IPS-15b (cell line): ENCODE measurements around the gene SYNJ2.

Source experiments
- H3K27me3 ChIP-seq: one replicate; pipeline ENCODE4 v1.6.1; 2013; ENCODE audit warnings: low read length; ENCODE audit not compliant: control insufficient read depth, insufficient read depth
- H3K36me3 ChIP-seq: one replicate; pipeline ENCODE4 v1.6.1; 2013; ENCODE audit warnings: low read length; ENCODE audit not compliant: control insufficient read depth, insufficient read depth
- H3K4me1 ChIP-seq: one replicate; pipeline ENCODE4 v1.6.1; 2013; ENCODE audit warnings: mild to moderate bottlenecking, low read length; ENCODE audit not compliant: control insufficient read depth, insufficient read depth
- H3K4me3 ChIP-seq: one replicate; pipeline ENCODE4 v1.5.1; 2013; ENCODE audit warnings: low read depth, low read length
- H3K9ac ChIP-seq: one replicate; pipeline ENCODE4 v1.6.1; 2013; ENCODE audit warnings: low read depth, mild to moderate bottlenecking, low read length
- H3K9me3 ChIP-seq: one replicate; pipeline ENCODE4 v1.6.1; 2013; ENCODE audit warnings: mild to moderate bottlenecking, low read length; ENCODE audit not compliant: control insufficient read depth, insufficient read depth

SYNJ2 gene

DNA sequence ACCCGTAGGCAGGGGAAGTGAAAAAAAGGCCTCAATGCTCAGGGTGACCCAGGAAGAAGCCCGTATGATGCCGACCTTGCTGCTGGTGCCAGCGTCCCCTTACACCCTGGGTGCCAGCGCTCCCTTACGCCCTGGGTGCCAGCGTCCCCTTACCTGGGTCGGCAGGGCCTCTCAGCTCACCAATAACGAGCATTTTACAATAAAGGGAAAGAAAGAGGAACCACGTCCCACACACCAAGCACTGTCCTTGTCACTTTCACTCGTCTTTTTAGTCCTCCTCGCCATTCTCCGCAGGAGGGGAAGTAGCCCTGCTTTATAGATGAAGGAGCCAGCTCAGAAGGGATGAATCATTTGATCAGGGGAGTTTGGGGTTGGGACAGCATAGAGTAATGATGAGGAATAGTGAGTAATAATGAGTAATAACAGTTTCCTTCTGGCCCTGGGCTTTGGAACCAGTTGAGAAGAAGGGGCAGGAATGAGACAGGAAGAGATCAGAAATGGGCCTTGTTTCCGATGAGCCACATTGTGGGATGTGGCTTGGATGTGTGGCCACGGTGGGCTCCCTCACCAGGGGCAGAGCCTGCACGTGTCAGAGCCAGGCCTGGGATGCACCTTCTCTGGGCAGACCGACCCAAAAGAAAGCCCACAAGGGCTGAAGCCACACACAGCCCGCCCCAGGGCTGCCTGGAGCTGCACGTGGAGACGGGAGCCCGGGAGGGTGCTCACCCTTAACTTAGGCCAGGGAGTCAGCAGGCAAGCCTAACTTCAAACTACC is 75.7 kb downstream of the SYNJ2 start:
- no peaks in the 10 kb centered on the region for H3K36me3 ChIP-seq
- no peaks in the 10 kb centered on the region for H3K4me1 ChIP-seq
- no peak overlapping the region for H3K4me3 ChIP-seq
- H3K9me3 ChIP-seq, result no peaks in the 10 kb centered on the region
- H3K27me3 ChIP-seq, result no peaks in the 10 kb centered on the region
- H3K9ac ChIP-seq, result no peak overlapping the region

GRCh38 chr6:158058171-158058651 is 76.5 kb downstream of the SYNJ2 start:
- H3K27me3 ChIP-seq, result no peaks in the 10 kb centered on the region
- no peaks in the 10 kb centered on the region for H3K4me1 ChIP-seq
- no peaks in the 10 kb centered on the region for H3K9me3 ChIP-seq
- H3K9ac ChIP-seq, result no peak overlapping the region
- no peaks in the 10 kb centered on the region for H3K36me3 ChIP-seq
- H3K4me3 ChIP-seq, result no peak overlapping the region

GRCh38 chr6:158059108-158059507 is 77.4 kb downstream of the SYNJ2 start:
- H3K9me3 ChIP-seq, result no peaks in the 10 kb centered on the region
- H3K4me1 ChIP-seq, result no peaks in the 10 kb centered on the region
- no peaks in the 10 kb centered on the region for H3K36me3 ChIP-seq
- no peaks in the 10 kb centered on the region for H3K27me3 ChIP-seq
- no peak overlapping the region for H3K9ac ChIP-seq
- no peak overlapping the region for H3K4me3 ChIP-seq

DNA sequence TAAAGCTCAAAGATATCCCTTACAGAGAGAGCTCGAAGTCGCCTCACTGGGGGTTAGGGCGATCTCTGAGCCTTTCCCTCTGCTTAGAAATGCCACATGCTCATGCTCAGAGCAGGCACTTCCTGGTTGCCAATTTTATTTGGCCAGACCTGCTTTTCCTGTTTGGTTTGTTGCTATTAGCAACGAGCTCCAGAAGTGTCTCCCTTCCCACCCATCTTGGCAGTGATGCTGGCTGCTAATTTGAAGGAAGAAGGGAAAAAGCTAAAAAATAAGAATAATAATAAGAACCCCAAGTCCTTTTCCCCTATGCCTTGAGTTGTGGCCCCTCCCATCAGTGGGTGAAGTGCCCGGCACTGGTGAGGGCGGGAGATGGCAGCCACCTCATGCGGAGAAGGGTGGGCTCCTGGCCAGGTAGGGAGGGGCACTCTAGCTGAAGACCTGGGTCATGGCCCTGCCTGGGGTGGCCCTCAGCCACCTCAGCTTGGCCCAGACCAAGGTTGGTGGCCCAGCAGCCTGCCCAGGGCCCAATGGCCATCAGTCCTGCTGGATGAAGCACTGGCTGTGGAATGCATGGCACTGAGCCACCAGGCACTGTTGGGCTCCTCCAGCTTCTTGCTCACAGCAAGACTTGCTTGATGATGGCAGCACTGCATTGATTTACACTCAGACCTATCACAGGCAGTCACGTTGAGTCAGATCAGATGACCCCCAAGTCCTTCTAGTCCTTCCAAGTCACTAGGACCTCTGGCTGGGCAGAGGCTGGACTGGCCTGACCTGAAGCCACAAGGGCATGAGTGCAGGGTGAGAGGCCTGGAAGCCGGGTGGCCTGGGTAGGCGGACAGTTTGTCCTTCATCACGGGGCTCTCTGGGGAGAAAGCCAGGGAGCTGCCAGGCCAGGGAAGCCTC is 79.0 kb downstream of the SYNJ2 start:
- Histone ChIP-seq H3K9me3 (no peaks in the 10 kb centered on the region), H3K36me3 (no peaks in the 10 kb centered on the region), H3K27me3 (no peaks in the 10 kb centered on the region), H3K4me1 (no peaks in the 10 kb centered on the region), H3K9ac (no peak overlapping the region), H3K4me3 (no peak overlapping the region)

DNA sequence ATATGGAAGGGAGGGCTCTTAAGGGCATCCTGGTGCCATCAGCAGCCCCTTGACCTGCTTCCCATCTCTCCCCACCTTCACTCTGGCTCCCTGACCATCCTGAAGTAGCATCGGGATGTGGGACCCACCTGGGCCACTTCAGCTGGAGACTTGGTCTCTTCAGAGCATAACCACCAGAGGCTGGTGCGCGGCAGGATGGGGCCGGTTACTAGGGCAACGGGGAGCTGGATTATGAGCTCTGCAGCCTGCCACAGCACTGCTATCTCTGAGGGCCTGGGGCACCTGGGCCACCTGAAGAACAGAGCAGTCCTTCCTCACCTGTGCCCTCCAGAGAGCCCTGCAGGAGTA is 79.7 kb downstream of the SYNJ2 start:
- H3K4me3 ChIP-seq, result no peak overlapping the region
- no peaks in the 10 kb centered on the region for H3K27me3 ChIP-seq
- H3K4me1 ChIP-seq, result no peaks in the 10 kb centered on the region
- no peaks in the 10 kb centered on the region for H3K9me3 ChIP-seq
- no peaks in the 10 kb centered on the region for H3K36me3 ChIP-seq
- no peak overlapping the region for H3K9ac ChIP-seq

DNA sequence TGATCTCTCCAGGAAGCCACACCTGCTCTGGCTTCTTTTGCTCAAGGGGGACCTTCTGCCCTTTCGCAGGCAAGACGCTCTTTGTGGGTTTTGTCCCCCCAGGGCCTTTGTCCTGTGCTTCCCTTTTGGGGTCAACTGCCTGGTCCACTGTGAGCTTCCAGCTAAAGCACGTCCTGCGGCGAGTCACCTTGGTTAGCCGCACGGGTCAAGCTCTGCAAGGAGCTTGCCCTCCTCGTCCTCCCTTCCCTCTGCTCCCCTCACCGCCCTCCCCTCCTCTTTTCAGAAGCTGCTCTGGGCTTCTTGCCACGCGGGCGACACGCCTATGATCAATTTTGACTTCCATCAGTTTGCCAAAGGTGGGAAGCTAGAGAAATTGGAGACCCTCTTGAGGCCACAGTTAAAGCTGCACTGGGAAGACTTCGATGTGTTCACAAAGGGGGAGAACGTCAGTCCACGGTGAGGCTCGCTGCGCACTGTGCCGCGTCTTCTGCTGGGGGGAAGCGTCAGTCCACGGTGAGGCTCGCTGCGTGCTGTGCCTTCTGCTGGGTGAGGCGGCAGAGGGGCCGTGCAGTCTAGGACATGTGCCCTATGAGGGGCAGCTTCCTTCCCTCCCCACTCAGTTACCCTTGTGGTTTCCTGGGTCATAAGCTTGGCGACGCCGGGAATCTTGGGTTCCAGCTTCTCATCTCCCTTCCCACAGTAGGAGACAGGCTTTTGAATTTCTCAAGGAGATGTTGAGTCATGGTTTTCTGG is 80.2 kb downstream of the SYNJ2 start:
- Histone ChIP-seq H3K36me3 (peaks cover 3% of the 10 kb centered on the region), H3K4me1 (no peaks in the 10 kb centered on the region)

GRCh38 chr6:158063736-158064135 is 82.1 kb downstream of the SYNJ2 start:
- Histone ChIP-seq H3K4me1 (no peaks in the 10 kb centered on the region), H3K36me3 (peaks cover 3% of the 10 kb centered on the region), H3K9me3 (no peaks in the 10 kb centered on the region), H3K9ac (no peak overlapping the region), H3K4me3 (no peak overlapping the region), H3K27me3 (no peaks in the 10 kb centered on the region)

More for the DNA sequence above, 80.2 kb downstream of the SYNJ2 start:
- no peaks in the 10 kb centered on the region for H3K27me3 ChIP-seq
- no peak overlapping the region for H3K4me3 ChIP-seq
- H3K9me3 ChIP-seq, result no peaks in the 10 kb centered on the region
- no peak overlapping the region for H3K9ac ChIP-seq

DNA sequence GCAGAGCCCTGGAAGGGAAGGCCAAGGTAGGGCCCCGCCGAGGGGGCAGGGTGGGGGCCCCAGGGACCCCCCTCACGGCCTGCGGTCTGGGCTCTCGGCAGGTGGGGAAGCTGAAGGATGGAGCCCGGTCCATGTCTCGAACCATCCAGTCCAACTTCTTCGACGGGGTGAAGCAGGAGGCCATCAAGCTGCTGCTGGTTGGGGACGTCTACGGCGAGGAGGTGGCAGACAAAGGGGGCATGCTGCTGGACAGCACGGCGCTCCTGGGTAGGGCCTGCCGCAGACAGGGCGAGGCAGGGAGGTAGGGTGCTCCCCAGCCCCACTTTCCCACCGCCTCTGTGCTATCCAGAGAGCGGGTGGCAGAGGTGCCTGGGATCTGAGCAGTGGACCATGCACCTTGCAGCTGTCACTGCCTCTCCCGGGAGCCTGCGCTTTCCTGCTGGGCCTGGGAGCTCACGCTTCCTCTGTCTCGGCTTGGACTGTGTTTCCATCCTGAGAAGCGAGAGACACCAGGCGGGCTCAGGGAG is 83.1 kb downstream of the SYNJ2 start:
- no peak overlapping the region for H3K4me3 ChIP-seq
- no peaks in the 10 kb centered on the region for H3K4me1 ChIP-seq
- no peaks in the 10 kb centered on the region for H3K27me3 ChIP-seq
- H3K9ac ChIP-seq, result no peak overlapping the region
- H3K36me3 ChIP-seq, result peaks cover 3% of the 10 kb centered on the region
- H3K9me3 ChIP-seq, result no peaks in the 10 kb centered on the region

- H3K9me3 ChIP-seq, result no peaks in the 10 kb centered on the region
- H3K9ac ChIP-seq, result no peak overlapping the region
- no peaks in the 10 kb centered on the region for H3K27me3 ChIP-seq
- no peaks in the 10 kb centered on the region for H3K4me1 ChIP-seq
- no peak overlapping the region for H3K4me3 ChIP-seq
- peaks cover 3% of the 10 kb centered on the region for H3K36me3 ChIP-seq
These were observed 84.6 kb downstream of the SYNJ2 start for GRCh38 chr6:158066136-158066781.

DNA sequence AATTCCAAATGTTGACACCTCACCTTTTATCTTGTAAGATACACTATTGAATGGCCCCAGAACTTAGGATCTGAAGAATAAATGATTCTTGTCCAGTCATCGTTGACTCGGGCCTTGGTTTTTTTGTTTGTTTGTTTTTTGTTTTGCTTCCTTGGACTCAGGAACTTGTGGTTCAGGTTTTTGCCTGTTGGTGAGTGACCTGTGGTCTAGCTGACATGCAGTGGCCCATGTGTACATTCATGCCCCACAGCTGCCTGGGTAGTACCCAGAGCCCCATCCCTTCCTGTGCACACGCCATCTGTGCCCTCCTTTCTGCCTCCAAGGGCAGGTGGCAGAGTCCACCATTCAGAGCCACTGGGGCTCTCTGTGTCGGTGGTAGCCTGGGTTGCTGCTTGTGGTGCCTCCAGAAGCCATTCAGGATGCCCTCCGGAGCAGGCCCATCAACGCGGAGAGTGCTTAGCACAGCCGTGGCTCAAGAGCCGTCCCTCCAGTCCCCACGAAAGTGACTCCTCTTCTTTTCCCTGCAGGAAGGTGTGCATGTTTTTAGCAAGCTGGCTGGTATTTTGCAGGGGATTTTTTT is 85.9 kb downstream of the SYNJ2 start:
- H3K9ac ChIP-seq, result no peak overlapping the region
- H3K36me3 ChIP-seq, result peaks cover 3% of the 10 kb centered on the region
- H3K4me3 ChIP-seq, result no peak overlapping the region
- H3K9me3 ChIP-seq, result no peaks in the 10 kb centered on the region
- H3K27me3 ChIP-seq, result no peaks in the 10 kb centered on the region
- H3K4me1 ChIP-seq, result no peaks in the 10 kb centered on the region
